Neural cell (in vitro differentiated cells): ENCODE measurements around the gene HOXA3.

Source experiments
- CTCF ChIP-seq: fragments of 450-650 bp; IDR thresholded peaks from 2 replicates; pipeline ENCODE4 v1.5.1; 2014; ENCODE audit warnings: antibody characterized with exemption, mild to moderate bottlenecking, moderate library complexity; ENCODE audit not compliant: poor library complexity, severe bottlenecking
- EP300 ChIP-seq: fragments of 450-650 bp; conservative IDR thresholded peaks from 2 replicates; pipeline ENCODE4 v1.6.1; 2014; ENCODE audit warnings: antibody characterized with exemption, mild to moderate bottlenecking, moderate library complexity; ENCODE audit not compliant: poor library complexity, severe bottlenecking
- EZH2 ChIP-seq: fragments of 200-600, 300-800 bp; shearing (Covaris generic), sonication (generic); IDR thresholded peaks from 2 replicates; pipeline ENCODE4 v1.6.1; 2014; ENCODE audit warnings: antibody characterized with exemption, low read length, borderline replicate concordance, mild to moderate bottlenecking; ENCODE audit not compliant: insufficient read depth, poor library complexity, severe bottlenecking
- MXI1 ChIP-seq: fragments of 450-650 bp; conservative IDR thresholded peaks from 2 replicates; pipeline ENCODE4 v1.6.1; 2014; ENCODE audit warnings: antibody characterized with exemption, mild to moderate bottlenecking; ENCODE audit not compliant: poor library complexity, severe bottlenecking
- POLR2AphosphoS5 ChIP-seq: IDR thresholded peaks from 2 replicates; pipeline ENCODE4 v1.6.1; 2012
- RAD21 ChIP-seq: fragments of 450-650 bp; conservative IDR thresholded peaks from 2 replicates; pipeline ENCODE4 v1.6.1; 2014; ENCODE audit warnings: antibody characterized with exemption, mild to moderate bottlenecking, moderate library complexity
- REST ChIP-seq: IDR thresholded peaks from 2 replicates; pipeline ENCODE4 v1.6.1; 2012; ENCODE audit warnings: borderline replicate concordance
- SMC3 ChIP-seq: fragments of 450-650 bp; conservative IDR thresholded peaks from 2 replicates; pipeline ENCODE4 v1.6.1; 2014; ENCODE audit warnings: antibody characterized with exemption, mild to moderate bottlenecking, moderate library complexity; ENCODE audit not compliant: poor library complexity
- TAF1 ChIP-seq: IDR thresholded peaks from 2 replicates; pipeline ENCODE4 v1.6.1; 2012; ENCODE audit warnings: low read depth

GRCh38 chr7:27160145-27160545 is 7.8 kb upstream of the HOXA3 start:
- TF ChIP-seq EZH2: no peak
- TF ChIP-seq CTCF: no peak
- no peak for TF ChIP-seq POLR2AphosphoS5
- no peak for TF ChIP-seq SMC3
- TF ChIP-seq REST: no peak
- no peak for TF ChIP-seq TAF1
- no peak for TF ChIP-seq MXI1
- no peak for TF ChIP-seq EP300
- no peak for TF ChIP-seq RAD21
